OCI-M1 (cell line): ENCODE data around the gene ZMAT5.

Experiments used
- DNase-seq: peaks from one replicate; lab custom pipeline; 2025; lab: John Stamatoyannopoulos, UW

ZMAT5 gene

GRCh38 chr22:29683536-29683935 is 83.3 kb downstream of the ZMAT5 start:
- no peak for DNase-seq
